Measurements from ENCODE around the gene ARHGAP22. TPM values are rescaled to one million over a fixed set of nuclear protein-coding genes. Genes with fewer than 3 reads are reported as not detected.

Gene ARHGAP22
- total RNA-seq, 1 donor from 2014 or later = 3.8 TPM

DNA sequence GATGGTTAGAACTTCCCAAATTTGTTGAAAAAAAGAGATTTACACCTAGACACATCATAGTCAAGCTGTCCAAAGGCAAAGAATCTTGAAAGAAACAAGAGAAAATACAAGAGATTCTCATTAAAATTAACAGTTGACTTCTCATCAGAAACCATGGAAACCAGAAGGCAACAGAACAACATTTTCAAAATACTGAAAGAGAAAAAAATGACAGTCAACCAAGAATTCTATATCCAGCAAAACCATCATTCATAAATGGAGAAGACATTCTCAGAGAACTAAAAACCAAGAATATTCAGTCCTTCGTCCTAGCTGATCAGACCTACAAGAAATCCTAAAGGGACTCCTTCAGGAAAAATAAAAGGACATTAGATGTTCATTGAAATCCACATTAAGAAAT is 90.6 kb downstream of the ARHGAP22 start:
- Mint-ChIP-seq H3K9me3 (ENCODE audit: low read depth) (peaks cover 10% of the 10 kb centered on the region), H3K4me3 (ENCODE audit: low read depth) (no peak overlapping the region), H3K27me3 (peaks cover 2% of the 10 kb centered on the region), H3K27ac (no peak overlapping the region), H3K4me1 (ENCODE audit: low read depth) (peaks cover 8% of the 10 kb centered on the region), H3K36me3 (ENCODE audit: insufficient read depth) (peaks cover 2% of the 10 kb centered on the region)
- DNase-seq (ENCODE audit: low spot score, unreplicated experiment) = no peak
- TF ChIP-seq, protein P1, sequence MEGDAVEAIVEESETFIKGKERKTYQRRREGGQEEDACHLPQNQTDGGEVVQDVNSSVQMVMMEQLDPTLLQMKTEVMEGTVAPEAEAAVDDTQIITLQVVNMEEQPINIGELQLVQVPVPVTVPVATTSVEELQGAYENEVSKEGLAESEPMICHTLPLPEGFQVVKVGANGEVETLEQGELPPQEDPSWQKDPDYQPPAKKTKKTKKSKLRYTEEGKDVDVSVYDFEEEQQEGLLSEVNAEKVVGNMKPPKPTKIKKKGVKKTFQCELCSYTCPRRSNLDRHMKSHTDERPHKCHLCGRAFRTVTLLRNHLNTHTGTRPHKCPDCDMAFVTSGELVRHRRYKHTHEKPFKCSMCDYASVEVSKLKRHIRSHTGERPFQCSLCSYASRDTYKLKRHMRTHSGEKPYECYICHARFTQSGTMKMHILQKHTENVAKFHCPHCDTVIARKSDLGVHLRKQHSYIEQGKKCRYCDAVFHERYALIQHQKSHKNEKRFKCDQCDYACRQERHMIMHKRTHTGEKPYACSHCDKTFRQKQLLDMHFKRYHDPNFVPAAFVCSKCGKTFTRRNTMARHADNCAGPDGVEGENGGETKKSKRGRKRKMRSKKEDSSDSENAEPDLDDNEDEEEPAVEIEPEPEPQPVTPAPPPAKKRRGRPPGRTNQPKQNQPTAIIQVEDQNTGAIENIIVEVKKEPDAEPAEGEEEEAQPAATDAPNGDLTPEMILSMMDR (IDR thresholded peaks at IDR 0.05; ENCODE audit: unreplicated experiment) = no peak

DNA sequence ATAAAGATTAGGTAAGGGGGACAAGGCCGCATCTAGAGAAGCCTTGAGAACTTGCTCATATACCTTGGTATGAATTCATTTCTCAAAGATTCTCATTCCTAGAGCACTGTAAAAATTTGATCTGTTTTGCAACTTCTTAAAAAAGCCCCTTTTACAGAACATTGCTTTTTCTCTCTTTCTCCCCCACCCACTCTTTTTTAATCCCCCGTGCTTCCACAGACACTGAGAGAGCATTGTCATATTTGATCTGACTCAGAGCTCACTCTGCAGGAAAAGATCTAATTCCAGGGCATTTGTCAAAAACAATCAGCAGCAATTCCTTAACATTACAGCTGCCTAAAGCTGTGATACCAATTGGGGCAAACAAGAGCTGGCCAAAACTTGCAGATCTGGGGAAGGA is 92.0 kb downstream of the ARHGAP22 start:
- DNase-seq (ENCODE audit: low spot score, unreplicated experiment) = no peak
- TF ChIP-seq, protein P1 (IDR thresholded peaks at IDR 0.05; ENCODE audit: unreplicated experiment) = no peak
- H3K36me3 Mint-ChIP-seq (ENCODE audit: insufficient read depth) = peaks cover 2% of the 10 kb centered on the region
- H3K9me3 Mint-ChIP-seq (ENCODE audit: low read depth) = peaks cover 10% of the 10 kb centered on the region
- H3K4me3 Mint-ChIP-seq (ENCODE audit: low read depth) = no peak overlapping the region
- peaks cover 2% of the 10 kb centered on the region for H3K27me3 Mint-ChIP-seq
- peaks cover 2% of the 10 kb centered on the region for H3K4me1 Mint-ChIP-seq (ENCODE audit: low read depth)
- no peak overlapping the region for H3K27ac Mint-ChIP-seq

DNA sequence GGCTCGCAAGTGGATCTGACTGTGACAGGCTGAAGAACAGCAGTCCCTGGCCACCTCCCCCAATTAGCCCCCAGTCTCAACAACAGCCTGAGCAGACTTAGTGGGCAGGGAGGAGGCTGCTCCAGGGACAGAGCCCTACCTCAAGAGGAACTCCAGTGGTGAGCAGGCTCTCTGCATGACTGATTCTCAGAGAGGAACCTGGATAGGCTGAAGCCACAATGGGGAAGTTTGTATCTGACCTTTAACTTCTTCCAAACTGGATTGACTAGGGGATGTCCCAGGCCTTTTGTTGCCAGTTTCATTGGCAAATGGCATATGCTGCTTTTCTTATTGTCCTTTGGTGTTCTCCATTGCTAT is 93.0 kb downstream of the ARHGAP22 start:
- Mint-ChIP-seq H3K4me1 (ENCODE audit: low read depth) (peaks cover 2% of the 10 kb centered on the region), H3K36me3 (ENCODE audit: insufficient read depth) (peaks cover 2% of the 10 kb centered on the region), H3K4me3 (ENCODE audit: low read depth) (no peak overlapping the region), H3K27me3 (peaks cover 2% of the 10 kb centered on the region), H3K27ac (no peak overlapping the region), H3K9me3 (ENCODE audit: low read depth) (peaks cover 10% of the 10 kb centered on the region)
- DNase-seq (ENCODE audit: low spot score, unreplicated experiment) = no peak
- TF ChIP-seq, protein P1 (IDR thresholded peaks at IDR 0.05; ENCODE audit: unreplicated experiment) = no peak

DNA sequence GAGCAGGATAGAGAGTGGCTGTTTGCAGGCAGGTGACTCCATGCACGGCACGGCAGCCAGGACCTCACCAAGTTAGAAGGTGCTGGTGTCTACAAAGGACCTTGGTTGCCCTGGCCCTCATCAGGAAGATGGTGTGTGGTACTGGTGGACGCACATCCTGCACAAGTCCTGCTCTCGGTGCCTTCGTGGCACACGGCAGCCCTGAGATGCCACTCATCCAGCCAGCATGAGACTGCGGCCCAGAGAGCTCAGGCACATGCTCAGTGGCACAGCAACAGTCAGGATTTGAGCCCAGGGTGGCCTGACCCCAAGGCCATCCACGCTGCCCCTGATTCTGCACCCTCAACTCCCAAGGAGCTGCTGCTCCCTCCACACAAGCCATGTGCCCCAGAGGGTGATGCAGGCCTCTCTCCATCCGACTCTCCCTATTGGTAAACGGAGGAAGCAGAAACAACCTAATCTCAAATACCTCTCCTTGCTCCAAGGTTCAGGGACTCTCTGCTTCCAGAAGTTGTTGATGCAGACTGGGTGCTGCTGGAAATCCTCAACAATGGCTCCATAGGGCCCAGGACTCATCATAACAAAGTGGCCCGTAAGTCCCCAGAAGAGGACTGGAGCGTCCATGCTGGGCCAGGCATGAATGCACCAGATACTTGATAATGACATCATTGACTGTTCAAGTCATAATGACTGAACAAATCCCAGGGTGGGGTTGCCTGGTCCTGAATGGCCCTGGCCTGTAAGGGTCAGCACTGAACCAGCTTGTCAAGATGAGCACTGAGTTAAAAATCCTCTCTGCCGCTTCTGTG is 93.6 kb downstream of the ARHGAP22 start:
- TF ChIP-seq, protein P1 (IDR thresholded peaks at IDR 0.05; ENCODE audit: unreplicated experiment) = no peak
- H3K4me1 Mint-ChIP-seq (ENCODE audit: low read depth) = peaks cover 2% of the 10 kb centered on the region
- peaks cover 2% of the 10 kb centered on the region for H3K27me3 Mint-ChIP-seq
- no peak for DNase-seq (ENCODE audit: low spot score, unreplicated experiment)
- peaks cover 10% of the 10 kb centered on the region for H3K9me3 Mint-ChIP-seq (ENCODE audit: low read depth)
- H3K27ac Mint-ChIP-seq = no peak overlapping the region
- H3K4me3 Mint-ChIP-seq (ENCODE audit: low read depth) = no peak overlapping the region
- H3K36me3 Mint-ChIP-seq (ENCODE audit: insufficient read depth) = peaks cover 2% of the 10 kb centered on the region

DNA sequence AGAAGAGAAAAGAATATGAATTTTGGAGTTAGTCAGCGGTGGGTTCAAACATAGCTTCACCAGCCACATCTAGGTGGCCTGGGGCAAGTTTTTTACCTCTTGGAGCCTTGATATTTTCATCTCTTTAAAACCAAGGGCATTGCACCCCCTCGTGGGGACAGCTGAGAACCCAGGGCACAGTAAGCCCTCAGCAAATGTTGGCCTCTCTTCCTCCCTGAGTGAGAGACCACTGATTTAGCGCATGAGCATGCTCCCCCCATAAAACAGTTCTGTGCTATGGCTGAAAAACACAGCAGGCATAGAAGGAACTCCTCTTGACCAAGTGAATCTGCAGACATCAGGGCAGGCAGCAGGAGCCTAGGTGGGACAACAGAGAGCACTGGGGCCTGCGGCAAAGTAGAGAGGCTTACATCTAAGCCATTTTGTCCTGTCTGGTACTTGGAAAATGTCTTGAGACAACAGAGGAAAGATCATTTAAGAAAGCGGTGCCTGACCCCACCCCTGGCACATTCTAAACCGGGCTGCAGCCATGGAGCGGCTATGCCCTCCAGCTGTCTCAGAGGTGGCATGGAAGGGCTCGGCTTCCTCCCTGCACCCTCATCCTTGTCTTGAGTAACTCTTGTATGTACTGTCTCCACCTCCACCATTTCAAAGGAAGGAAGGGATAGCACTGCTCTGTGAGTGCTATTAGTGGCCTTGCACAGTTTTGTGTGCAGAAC is 94.7 kb downstream of the ARHGAP22 start:
- Mint-ChIP-seq H3K36me3 (ENCODE audit: insufficient read depth) (peaks cover 2% of the 10 kb centered on the region), H3K27me3 (peaks cover 6% of the 10 kb centered on the region), H3K27ac (no peak overlapping the region), H3K9me3 (ENCODE audit: low read depth) (peaks cover 7% of the 10 kb centered on the region), H3K4me1 (ENCODE audit: low read depth) (peaks cover 2% of the 10 kb centered on the region), H3K4me3 (ENCODE audit: low read depth) (no peak overlapping the region)
- TF ChIP-seq, protein P1 (IDR thresholded peaks at IDR 0.05; ENCODE audit: unreplicated experiment) = peak; percentile 57
- no peak for DNase-seq (ENCODE audit: low spot score, unreplicated experiment)
